HG02943 (cell line): Measurements from ENCODE around the gene TMEM51.

ENCODE experiments used
- ATAC-seq: cut with Tn5 transposase; IDR thresholded peaks from one replicate; pipeline ENCODE4 v1.9.1; 2021; ENCODE audit warnings: mild to moderate bottlenecking, low read depth, moderate library complexity; ENCODE audit not compliant: unreplicated experiment

TMEM51 gene

GRCh38 chr1:15261155-15262002 is 107.8 kb downstream of the TMEM51 start:
- ATAC-seq = no peak

- ATAC-seq = no peak
These were observed 108.4 kb downstream of the TMEM51 start for GRCh38 chr1:15262003-15262377.

GRCh38 chr1:15262706-15263105 is 109.2 kb downstream of the TMEM51 start:
- ATAC-seq = no peak

- no peak for ATAC-seq
These were observed 111.2 kb downstream of the TMEM51 start for GRCh38 chr1:15264769-15265168.
